Breast epithelium (tissue), 3 donors: ENCODE results near the gene ZFTA.

Experiments used
- CTCF ChIP-seq, 3 donors: fragments of 450-650 bp; IDR thresholded peaks; one replicate each; pipeline ENCODE4 v1.5.1; 2016 to 2017; ENCODE audit warnings: antibody characterized with exemption in 3 of 3, mild to moderate bottlenecking in 3 of 3, moderate library complexity in 3 of 3
- POLR2AphosphoS5 ChIP-seq, 3 donors: sonication (generic); formaldehyde crosslinking; IDR thresholded peaks; one replicate each; pipeline ENCODE4 v1.6.1; 2017; ENCODE audit warnings: antibody characterized with exemption in 3 of 3

DNA sequence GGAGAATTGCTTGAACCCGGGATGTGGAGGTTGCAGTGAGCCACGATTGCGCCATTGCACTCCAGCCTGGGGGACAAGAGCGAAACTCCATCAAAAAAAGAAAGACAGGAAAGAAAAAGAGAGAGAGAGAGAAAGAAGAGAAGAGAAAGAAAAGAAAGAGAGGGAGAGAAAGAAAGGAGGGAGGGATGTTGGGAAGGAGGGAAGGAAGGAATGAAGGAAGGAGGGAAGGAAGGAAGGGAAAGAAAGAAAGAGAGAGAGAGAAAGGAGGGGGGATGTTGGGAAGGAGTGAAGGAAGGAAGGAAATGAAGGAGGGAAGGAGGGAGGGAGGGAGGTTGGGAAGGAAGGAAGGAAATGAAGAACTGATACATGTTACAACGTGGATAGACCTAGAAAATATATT lies 32.3 kb upstream of the ZFTA start:
- no peak for TF ChIP-seq CTCF (IDR thresholded peaks at IDR 0.05)
- no peak for TF ChIP-seq POLR2AphosphoS5 (IDR thresholded peaks at IDR 0.05)
